ENCODE data around the gene RAMP1. TPM values are rescaled to one million over a fixed set of nuclear protein-coding genes. Genes with fewer than 3 reads are reported as not detected.

Gene RAMP1
- polyA plus RNA-seq, 1 donor from 2014 or later, result not detected

GRCh38 chr2:237868631-237869342, 9.4 kb downstream of the RAMP1 start:
- peaks cover 0 to 3% (median 0%) of the 10 kb centered on the region in 3 donors for H3K9me3 Mint-ChIP-seq
- H3K27ac Mint-ChIP-seq, result peak overlapping the region in 1 of 3 donors; percentile 88
- peaks cover 43% of the 10 kb centered on the region for H3K27me3 Mint-ChIP-seq
- peaks cover 0 to 9% (median 2%) of the 10 kb centered on the region in 3 donors for H3K4me1 Mint-ChIP-seq
- no peak overlapping the region for H3K4me3 Mint-ChIP-seq
- H3K36me3 Mint-ChIP-seq, result peaks cover 3% of the 10 kb centered on the region

DNA sequence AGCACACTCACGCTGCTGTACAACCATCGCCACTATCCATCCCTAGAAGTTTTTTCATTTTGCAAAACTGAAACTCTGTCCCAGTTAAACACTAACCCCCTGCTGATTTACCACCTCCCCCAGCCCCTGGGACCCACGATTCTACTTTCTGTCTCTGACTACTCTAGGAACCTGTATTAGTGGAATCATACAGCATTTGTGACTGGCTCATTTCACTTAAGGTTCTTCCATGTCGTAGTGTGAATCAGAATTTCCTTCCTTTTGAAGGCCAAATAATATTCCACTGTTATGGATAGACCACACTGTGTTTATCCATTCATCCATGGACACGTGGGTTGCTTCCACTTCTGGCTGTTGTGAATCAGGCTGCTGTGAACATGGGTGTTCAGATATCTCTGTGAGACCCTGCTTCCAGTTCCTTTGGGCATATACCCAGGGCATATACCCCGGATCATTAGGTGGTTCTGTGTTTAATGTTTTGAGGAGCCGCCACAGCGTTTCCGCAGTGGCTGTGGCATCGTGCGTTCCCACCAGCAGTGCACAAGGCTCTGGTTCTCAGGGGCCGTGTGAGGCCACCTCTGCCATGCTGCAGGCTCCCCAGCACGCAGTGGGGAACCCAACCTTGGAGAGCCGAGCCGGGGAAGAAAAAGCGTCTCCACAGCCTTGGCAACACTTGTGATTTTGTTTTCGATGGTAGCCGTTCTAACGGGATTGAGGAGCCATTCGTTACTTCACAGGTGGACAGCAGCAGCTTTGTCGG, 10.1 kb downstream of the RAMP1 start:
- Mint-ChIP-seq H3K36me3 (peaks cover 3% of the 10 kb centered on the region), H3K27me3 (peaks cover 39% of the 10 kb centered on the region), H3K9me3 (peaks cover 0 to 3% (median 0%) of the 10 kb centered on the region in 3 donors), H3K27ac (no peak overlapping the region), H3K4me3 (peak overlapping the region in 1 of 4 donors; percentile 29), H3K4me1 (peaks cover 0 to 9% (median 2%) of the 10 kb centered on the region in 3 donors)

DNA sequence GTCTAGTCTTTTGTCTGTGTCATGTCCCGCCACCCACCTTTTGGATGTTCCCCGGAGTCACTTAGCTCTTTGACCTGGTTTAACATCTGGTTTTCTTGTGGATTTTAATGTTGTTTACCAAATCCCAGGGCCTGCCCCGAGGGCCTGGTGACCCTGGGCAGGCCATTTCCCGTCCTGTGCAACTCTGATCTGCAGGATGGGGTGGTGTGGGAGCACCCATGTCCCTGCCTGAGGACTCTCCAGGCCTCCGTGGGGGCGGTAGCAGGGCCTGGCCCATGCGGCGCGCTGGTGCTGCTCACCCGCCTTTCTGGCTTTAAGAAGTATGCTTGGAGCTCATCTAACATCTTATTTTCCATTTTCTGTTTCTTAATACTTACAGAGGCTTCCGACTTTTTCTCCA, 10.7 kb downstream of the RAMP1 start:
- H3K4me1 Mint-ChIP-seq, result peaks cover 0 to 9% (median 1%) of the 10 kb centered on the region in 3 donors
- peaks cover 2% of the 10 kb centered on the region for H3K36me3 Mint-ChIP-seq
- no peak overlapping the region for H3K4me3 Mint-ChIP-seq
- H3K27me3 Mint-ChIP-seq, result peaks cover 39% of the 10 kb centered on the region
- H3K9me3 Mint-ChIP-seq, result peaks cover 0 to 3% (median 0%) of the 10 kb centered on the region in 3 donors
- H3K27ac Mint-ChIP-seq, result no peak overlapping the region

DNA sequence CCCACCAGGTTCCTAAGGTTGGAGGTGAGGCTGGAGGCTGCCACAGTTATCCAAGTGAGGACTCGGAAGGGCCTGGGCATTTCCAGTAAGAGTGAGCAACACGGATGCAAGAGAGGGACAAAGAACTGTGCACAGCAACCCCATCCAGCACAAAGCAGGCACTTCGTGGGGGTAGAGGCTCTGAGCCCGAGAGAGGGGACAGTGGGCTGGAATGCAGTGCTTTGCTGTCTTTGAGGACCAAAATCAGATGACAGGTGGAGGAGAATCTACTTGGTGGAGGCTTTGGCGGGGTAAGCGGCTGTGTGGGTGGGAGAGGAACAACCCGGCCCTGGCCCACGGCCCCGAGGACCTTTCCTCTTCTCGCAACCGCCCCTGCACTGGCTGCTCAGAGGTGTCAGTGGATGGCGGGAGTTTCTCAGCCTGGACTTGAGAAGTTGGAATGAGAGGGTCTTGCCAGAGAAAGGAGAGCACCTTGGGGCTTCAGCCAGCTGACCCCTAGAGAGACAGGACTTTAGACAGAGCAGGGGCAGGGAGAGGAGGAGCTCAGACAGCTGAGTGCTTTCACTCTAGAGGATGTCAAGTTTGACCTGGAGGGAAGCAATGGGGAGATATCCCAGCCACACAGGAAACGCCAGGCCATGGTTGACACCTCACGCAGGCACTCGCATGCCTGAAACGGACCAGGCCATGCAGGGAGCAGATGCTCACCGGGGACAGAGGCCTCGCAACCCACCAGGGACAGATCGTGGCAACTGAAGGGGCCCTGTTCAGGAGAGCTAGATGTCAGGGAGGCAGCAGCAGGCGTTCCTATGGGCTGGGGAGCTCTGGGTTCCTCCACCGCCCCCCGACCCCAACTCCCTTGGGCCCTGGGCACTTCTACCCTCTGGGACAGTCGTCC, 11.6 kb downstream of the RAMP1 start:
- peaks cover 2% of the 10 kb centered on the region for H3K36me3 Mint-ChIP-seq
- H3K4me3 Mint-ChIP-seq, result no peak overlapping the region
- H3K9me3 Mint-ChIP-seq, result peaks cover 0 to 3% (median 0%) of the 10 kb centered on the region in 3 donors
- no peak overlapping the region for H3K27ac Mint-ChIP-seq
- H3K4me1 Mint-ChIP-seq, result peaks cover 0 to 9% (median 1%) of the 10 kb centered on the region in 3 donors
- H3K27me3 Mint-ChIP-seq, result peaks cover 42% of the 10 kb centered on the region

DNA sequence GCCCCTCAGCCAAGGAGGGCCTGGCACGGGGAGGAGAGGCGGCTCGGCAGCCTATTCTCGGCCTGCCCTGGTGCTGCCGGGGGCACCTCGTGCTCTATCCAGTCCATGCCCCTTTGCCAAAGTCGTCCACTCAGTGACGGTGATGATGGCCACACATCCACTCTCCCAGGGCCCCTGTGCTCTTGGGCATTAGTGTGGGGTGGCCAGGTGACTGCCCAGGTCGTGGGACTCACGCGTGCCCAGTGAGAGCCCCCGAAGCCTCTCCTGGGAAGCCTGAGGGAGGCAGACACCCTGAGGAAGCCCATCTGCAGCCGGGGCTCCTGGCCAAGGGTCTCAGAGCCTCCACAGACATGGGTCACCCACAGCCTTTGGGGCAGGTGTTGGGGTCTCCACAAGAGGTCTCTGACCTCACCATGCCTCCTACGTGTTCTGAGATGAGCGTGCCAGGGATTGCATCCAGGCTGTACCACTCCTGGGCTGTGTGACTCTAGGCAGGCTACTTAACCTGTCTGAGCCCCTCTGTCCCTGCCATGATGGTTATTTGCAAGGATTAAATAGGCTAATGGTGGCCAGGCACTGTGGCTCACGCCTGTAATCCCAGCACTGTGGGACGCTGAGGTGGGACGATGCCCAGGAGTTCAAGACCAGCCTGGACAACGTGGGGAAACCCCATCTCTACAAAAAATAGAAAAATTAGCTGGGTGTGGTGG, 12.9 kb downstream of the RAMP1 start:
- peaks cover 0 to 9% (median 1%) of the 10 kb centered on the region in 3 donors for H3K4me1 Mint-ChIP-seq
- H3K4me3 Mint-ChIP-seq, result no peak overlapping the region
- peaks cover 41% of the 10 kb centered on the region for H3K27me3 Mint-ChIP-seq
- no peak overlapping the region for H3K27ac Mint-ChIP-seq
- peaks cover 0 to 3% (median 0%) of the 10 kb centered on the region in 3 donors for H3K9me3 Mint-ChIP-seq
- H3K36me3 Mint-ChIP-seq, result no peaks in the 10 kb centered on the region

DNA sequence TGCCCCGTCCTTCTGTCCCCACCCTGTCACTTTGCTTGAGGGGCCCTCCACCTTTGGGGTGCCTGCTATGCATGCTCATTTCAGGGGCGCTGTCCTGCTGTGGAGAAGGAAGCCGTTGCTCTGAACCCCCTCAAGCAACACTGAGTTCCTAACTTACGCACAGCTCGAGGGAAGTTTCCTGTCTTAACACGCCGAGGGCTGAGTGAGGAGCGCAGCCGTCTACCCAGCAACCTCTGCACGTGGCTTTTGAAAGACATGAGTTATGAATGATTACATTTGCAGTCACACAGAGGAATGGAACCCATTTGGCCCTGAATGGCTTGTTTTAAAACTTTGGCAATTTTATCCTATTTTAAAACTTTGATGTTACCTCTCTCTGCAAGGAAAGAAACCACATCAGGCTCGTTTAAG, 14.0 kb downstream of the RAMP1 start:
- peaks cover 31% of the 10 kb centered on the region for H3K27me3 Mint-ChIP-seq
- no peak overlapping the region for H3K4me3 Mint-ChIP-seq
- no peak overlapping the region for H3K27ac Mint-ChIP-seq

GRCh38 chr2:237873897-237874551, 14.6 kb downstream of the RAMP1 start:
- Mint-ChIP-seq H3K27me3 (peaks cover 25% of the 10 kb centered on the region), H3K4me3 (no peak overlapping the region), H3K9me3 (no peaks in the 10 kb centered on the region), H3K36me3 (no peaks in the 10 kb centered on the region), H3K4me1 (peaks cover 0 to 3% (median 1%) of the 10 kb centered on the region in 3 donors), H3K27ac (no peak overlapping the region)

More for the DNA sequence above, 14.0 kb downstream of the RAMP1 start:
- Mint-ChIP-seq H3K9me3 (peaks cover 0 to 3% (median 0%) of the 10 kb centered on the region in 3 donors), H3K4me1 (peaks cover 0 to 9% (median 1%) of the 10 kb centered on the region in 3 donors), H3K36me3 (no peaks in the 10 kb centered on the region)

DNA sequence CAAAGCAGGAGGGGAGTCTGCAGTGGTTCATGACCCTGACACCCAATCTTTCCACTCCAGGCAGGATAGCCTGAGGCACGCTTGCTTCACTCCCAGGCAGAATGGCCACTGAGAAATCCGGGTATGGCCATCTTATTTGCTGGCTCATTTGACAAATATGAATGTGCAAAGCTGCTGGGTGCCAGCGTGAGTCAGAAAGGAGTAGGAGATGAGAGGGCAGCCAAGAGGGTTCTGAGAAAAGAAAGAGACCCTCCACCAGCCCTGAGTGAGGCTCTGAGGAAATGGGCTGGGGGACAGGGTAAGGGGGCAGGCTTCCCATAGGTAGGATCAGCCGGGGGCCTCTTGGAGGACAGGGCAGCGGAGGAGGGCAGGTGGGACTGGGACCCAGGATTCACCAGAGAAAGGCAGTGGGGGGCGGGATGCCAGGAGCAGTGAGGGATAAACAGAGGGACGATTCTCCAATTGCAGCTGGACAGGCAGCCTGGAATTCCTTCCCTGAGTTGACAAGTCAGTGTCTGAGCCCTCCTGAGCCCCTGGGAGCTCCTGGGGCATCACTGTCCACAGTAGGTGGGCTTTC, 15.2 kb downstream of the RAMP1 start:
- H3K27ac Mint-ChIP-seq, result no peak overlapping the region
- H3K4me1 Mint-ChIP-seq, result peaks cover 0 to 3% (median 0%) of the 10 kb centered on the region in 3 donors

GRCh38 chr2:237875256-237876060, 16.0 kb downstream of the RAMP1 start:
- Mint-ChIP-seq H3K4me1 (peaks cover 0 to 3% (median 0%) of the 10 kb centered on the region in 3 donors), H3K36me3 (no peaks in the 10 kb centered on the region), H3K9me3 (no peaks in the 10 kb centered on the region), H3K27ac (no peak overlapping the region), H3K4me3 (no peak overlapping the region), H3K27me3 (peaks cover 17% of the 10 kb centered on the region)

More for the DNA sequence above, 15.2 kb downstream of the RAMP1 start:
- Mint-ChIP-seq H3K27me3 (peaks cover 20% of the 10 kb centered on the region), H3K36me3 (no peaks in the 10 kb centered on the region), H3K4me3 (no peak overlapping the region), H3K9me3 (no peaks in the 10 kb centered on the region)

GRCh38 chr2:237876061-237876526, 16.7 kb downstream of the RAMP1 start:
- Mint-ChIP-seq H3K4me3 (no peak overlapping the region), H3K27ac (no peak overlapping the region), H3K9me3 (peaks cover 0 to 2% (median 0%) of the 10 kb centered on the region in 3 donors), H3K4me1 (peaks cover 0 to 2% (median 0%) of the 10 kb centered on the region in 3 donors), H3K27me3 (peaks cover 12% of the 10 kb centered on the region), H3K36me3 (no peaks in the 10 kb centered on the region)

GRCh38 chr2:237876532-237876931, 17.1 kb downstream of the RAMP1 start:
- no peaks in the 10 kb centered on the region for H3K36me3 Mint-ChIP-seq
- H3K4me3 Mint-ChIP-seq, result no peak overlapping the region
- H3K4me1 Mint-ChIP-seq, result peaks cover 0 to 2% (median 0%) of the 10 kb centered on the region in 3 donors
- peaks cover 10% of the 10 kb centered on the region for H3K27me3 Mint-ChIP-seq
- peaks cover 0 to 5% (median 0%) of the 10 kb centered on the region in 3 donors for H3K9me3 Mint-ChIP-seq
- H3K27ac Mint-ChIP-seq, result no peak overlapping the region

DNA sequence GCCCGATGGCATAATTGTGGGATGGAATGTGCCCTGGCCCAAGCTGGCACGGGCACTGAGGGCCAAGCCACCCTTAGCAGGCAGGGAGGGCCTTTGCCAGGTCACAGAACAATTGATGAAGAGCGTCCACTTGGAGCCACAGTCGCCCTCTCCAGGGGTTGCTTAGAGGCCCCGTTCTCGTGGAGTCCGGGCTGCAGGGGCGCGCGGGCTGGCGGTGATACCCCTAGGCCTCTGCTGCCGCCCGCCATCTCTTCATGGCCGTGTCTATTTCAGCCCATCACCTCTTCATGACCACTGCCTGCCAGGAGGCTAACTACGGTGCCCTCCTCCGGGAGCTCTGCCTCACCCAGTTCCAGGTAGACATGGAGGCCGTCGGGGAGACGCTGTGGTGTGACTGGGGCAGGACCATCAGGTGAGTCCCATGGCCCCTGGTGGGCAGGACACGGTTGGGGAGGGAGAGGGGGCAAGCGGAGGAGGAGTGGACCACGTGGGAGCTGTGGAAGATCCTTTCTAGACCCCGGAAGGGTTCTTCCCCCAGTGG, 17.6 kb downstream of the RAMP1 start:
- Mint-ChIP-seq H3K4me1 (peaks cover 0 to 2% (median 0%) of the 10 kb centered on the region in 3 donors), H3K9me3 (peaks cover 0 to 5% (median 0%) of the 10 kb centered on the region in 3 donors), H3K27me3 (peaks cover 9% of the 10 kb centered on the region), H3K27ac (no peak overlapping the region), H3K36me3 (no peaks in the 10 kb centered on the region), H3K4me3 (no peak overlapping the region)
